Measurements from ENCODE around the gene PRM3.

- TF ChIP-seq CTCF (IDR thresholded peaks at IDR 0.05 in 4 of 5, conservative IDR thresholded peaks at IDR 0.05 in 1 of 5) (no peak), POLR2A (IDR thresholded peaks at IDR 0.05) (no peak)
These were observed 2.9 kb upstream of the PRM3 start, which contains the start of gene PRM2 for GRCh38 chr16:11276143-11276895.
